GM13976 (cell line): ENCODE data around the gene SORBS2.

Experiments used
- DNase-seq: peaks from one replicate; pipeline ENCODE4 v3.0.0; 2012; ENCODE audit warnings: low spot score
- in situ Hi-C: fragments of 300-500 bp; cut with MboI; formaldehyde crosslinking; loops from one replicate; pipeline ENCODE4 v1.12.0; 2022; ENCODE audit warnings: low sequenced_read_pairs, mixed read lengths, inconsistent platforms; ENCODE audit not compliant: unreplicated experiment
- TF ChIP-seq, protein P1 (sequence below): IDR thresholded peaks from 2 replicates; pipeline ENCODE4 v1.5.1; 2012; ENCODE audit warnings: borderline replicate concordance, mild to moderate bottlenecking; ENCODE audit not compliant: insufficient read depth; ENCODE audit errors: extremely low read depth, missing control alignments, control extremely low read depth

Gene SORBS2

GRCh38 chr4:185738820-185739219, 73.2 kb downstream of the SORBS2 start:
- TF ChIP-seq, protein P1, sequence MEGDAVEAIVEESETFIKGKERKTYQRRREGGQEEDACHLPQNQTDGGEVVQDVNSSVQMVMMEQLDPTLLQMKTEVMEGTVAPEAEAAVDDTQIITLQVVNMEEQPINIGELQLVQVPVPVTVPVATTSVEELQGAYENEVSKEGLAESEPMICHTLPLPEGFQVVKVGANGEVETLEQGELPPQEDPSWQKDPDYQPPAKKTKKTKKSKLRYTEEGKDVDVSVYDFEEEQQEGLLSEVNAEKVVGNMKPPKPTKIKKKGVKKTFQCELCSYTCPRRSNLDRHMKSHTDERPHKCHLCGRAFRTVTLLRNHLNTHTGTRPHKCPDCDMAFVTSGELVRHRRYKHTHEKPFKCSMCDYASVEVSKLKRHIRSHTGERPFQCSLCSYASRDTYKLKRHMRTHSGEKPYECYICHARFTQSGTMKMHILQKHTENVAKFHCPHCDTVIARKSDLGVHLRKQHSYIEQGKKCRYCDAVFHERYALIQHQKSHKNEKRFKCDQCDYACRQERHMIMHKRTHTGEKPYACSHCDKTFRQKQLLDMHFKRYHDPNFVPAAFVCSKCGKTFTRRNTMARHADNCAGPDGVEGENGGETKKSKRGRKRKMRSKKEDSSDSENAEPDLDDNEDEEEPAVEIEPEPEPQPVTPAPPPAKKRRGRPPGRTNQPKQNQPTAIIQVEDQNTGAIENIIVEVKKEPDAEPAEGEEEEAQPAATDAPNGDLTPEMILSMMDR = no peak

DNA sequence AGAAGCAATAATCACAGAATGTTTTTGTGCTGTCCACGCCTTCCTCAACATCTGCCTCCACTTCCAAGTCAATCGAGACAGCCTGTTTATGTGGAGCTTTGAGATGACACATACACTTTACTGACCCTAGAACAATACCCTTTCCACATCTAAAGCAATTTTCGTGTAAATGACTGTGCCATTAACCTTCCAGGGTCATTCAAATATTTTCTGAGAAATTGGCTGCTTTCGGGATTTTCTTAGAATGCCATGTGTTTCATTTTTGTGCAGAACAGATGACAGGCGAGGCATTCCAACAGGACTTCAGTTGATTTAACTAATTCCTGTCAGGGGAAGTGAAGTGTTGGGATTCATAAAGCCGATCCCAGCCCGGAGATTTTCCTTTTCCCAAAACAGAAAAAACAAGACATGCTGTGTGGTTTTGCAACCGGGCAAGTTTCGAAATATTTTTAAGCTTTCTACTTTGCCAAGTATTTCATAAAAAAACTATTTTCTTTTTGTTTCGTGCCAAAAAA, 73.9 kb downstream of the SORBS2 start:
- in situ Hi-C loops = no loop called here
- DNase-seq = no peak
- TF ChIP-seq, protein P1 = no peak

More at GRCh38 chr4:185738820-185739219, 73.2 kb downstream of the SORBS2 start:
- DNase-seq = no peak
- in situ Hi-C loops = no loop called here

DNA sequence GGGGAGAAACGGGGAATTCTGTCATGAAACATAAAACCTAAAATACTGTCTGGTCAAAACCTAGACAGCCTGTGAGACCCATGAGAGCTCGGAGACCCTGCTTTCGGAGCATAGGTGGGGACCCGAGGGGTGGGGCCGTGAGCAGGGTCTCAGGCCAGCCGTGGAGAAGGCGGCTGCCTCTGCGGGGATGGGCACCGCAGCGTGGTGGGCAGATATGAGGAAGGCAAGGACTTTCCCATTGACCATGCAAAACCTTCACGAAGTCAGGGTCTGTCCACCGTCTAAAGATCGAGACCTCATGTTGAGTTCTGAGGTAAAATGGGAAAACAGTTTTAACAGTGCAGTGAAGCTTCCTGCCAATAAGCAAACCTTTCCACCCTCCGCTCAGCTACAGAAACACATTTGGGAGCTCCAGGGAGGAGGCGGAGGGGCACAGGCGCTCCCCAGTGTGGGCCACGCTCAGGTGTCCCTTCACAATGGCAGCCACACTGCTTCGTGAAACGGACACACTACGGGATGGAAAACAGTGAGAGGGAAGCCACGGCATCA, 74.4 kb downstream of the SORBS2 start:
- no peak for DNase-seq
- in situ Hi-C loops = no loop called here
- TF ChIP-seq, protein P1 = no peak

GRCh38 chr4:185736882-185737281, 75.1 kb downstream of the SORBS2 start:
- in situ Hi-C loops = no loop called here
- DNase-seq = no peak
- TF ChIP-seq, protein P1 = no peak

DNA sequence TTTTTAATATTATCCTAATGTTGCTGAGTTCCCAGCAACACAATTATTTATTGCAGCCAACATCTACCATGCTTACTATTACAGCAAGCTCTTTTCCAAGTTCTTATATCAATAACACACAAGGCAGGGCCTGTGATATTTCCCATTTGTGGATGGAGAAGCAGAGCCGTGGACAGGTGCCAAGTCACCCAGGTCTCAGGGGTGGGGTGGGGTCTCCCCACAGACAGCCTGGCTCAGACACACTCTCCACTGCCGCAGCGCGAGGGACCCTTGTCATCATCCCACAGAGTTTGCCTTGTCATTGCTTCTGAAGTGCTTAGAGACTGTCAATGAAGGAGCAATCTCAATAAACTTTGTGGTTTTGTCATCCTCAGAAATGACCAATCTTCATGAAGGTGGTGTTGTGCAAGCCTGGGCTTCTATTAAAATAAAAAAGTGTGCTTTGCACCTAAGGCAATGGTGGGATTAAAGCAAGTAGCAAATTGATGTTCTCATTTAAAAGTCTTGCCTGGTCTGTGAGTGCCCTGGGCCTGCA, 76.1 kb downstream of the SORBS2 start:
- TF ChIP-seq, protein P1 = no peak
- in situ Hi-C loops = no loop called here
- DNase-seq = no peak

GRCh38 chr4:185734930-185735329, 77.1 kb downstream of the SORBS2 start:
- TF ChIP-seq, protein P1 = no peak
- in situ Hi-C loops = no loop called here
- DNase-seq = no peak
